ENCODE measurements around the gene IMP4.

Gene IMP4

DNA sequence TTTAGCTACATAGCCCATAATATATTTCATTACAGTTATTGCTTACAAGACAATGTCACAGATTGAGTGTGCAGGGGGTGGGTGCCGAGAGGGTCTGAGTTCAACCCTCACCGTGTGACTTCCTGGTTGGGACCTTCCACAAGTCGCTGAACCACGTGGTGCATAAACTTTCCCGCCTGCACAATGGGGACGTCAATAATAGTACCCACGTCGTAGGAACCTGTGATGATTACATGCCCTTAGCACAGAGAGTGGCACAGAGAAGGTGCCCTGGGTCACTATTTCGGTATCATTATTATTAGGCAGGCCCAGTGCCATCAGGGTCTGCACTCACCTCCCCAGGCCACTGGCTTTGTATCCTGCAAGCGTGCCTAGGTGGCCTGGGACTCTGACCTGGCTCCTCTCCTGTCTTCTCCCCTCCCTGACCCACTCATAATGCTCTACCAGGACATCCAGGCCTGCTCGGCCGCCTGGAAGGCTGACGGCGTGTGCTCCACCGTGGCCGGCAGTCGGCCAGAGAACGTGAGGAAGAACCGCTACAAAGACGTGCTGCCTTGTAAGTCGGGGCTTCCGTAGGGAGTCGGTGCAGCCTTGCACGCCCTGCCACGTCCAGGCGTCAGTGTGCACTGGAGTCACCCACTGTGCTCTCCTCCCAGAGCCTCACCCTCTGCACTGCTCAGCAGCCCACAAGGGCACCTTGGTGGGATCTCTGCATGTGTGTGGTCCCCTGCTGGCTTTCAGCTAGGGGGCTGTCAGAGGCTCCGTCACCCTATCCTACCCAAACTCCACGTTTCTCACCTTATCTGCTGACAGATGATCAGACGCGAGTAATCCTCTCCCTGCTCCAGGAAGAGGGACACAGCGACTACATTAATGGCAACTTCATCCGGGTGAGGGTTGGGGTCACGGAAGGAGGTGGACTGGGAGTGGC, 16.0 kb downstream of the IMP4 start:
- DNase-seq, result no peak

DNA sequence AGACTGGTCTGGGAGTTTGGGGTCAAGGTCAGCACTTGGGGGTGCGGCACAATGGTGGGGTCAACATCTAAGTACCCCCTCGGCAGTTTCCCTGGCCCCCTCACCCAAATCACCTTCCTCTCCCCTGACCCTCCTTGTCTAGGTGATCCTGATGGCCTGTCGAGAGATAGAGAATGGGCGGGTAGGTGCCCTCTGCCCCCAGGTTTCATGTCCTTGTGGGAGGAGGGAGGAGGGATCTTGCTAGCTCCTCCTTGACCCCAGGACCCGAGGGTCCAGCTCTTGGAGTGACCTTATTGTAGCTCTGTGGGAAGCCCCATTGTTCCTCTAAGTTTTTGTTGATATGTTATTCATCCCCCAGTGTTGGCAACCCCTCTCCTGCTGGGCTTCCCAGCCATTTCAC, 16.8 kb downstream of the IMP4 start:
- no peak for DNase-seq

DNA sequence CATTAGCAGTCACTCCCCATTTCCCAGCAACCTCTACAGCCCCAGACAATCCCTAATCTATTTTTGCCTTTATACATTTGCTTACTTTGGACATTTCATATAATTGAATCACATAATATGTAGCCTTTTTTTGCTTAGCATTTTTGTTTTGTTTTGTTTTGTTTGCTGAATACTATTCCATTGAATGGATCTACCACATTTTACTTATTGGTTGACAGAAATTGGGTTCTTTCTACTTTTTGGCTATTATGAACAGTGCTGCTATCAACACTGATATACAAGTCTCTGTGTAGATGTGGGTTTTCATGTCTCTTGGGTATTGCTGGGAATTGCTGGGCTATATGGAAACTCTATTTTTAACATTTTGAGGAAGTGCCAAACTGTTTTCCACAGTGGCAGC, 20.8 kb downstream of the IMP4 start:
- DNase-seq, result no peak

DNA sequence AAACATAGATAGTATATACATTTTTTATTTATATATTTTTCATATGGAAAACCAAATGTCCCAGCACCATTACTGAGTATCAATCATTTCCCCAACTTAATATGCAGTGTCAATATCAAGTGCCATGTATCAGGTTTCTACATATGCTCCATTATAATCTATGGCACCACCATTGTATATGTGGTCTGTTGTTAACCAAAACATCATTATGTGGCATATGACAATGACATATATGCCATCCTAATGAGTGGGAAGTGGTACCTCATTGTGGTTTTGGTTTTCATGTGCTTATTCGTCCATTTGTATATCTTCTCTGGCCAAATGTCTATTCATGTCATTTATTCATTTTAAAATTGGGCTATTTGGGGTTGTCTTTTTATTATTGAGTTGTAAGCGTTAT, 22.4 kb downstream of the IMP4 start:
- DNase-seq, result no peak

DNA sequence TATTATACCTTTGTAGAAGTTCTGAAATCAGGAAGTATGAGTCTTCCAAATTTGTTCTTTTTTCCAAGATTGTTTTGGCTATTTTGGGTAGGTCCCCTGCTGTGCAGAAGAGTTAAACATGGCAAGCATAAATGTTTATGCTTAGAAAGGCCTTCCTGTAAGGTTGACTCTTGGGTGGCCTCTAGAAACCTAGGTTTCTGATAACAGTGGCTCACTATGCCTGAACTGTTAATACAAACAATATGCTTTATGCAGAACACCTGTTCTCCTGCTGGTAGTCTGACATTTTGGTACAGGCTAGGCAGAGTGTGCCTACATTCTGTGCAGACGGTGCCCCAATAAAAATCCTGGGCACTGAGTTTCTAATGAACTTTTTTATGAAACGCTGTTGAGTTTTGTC, 23.3 kb downstream of the IMP4 start:
- no peak for DNase-seq

DNA sequence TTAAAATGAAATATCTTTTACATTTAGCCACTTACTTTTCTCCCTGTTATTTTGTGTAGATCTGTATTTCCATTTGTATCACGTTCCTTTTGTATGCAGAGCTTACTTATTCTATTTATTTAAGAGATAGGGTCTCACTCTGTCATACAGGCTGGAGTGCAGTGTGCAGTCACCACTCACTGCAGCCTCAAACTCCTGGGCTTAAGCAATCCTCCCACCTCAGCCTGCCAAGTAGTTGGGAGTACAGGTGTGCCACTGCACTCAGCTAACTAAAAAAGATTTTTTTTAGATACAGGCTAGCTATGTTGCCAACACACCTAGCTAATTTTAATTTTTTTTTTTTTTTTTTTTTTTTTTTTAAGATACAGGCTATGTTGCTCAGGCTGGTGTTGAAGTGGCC, 24.0 kb downstream of the IMP4 start:
- no peak for DNase-seq

DNA sequence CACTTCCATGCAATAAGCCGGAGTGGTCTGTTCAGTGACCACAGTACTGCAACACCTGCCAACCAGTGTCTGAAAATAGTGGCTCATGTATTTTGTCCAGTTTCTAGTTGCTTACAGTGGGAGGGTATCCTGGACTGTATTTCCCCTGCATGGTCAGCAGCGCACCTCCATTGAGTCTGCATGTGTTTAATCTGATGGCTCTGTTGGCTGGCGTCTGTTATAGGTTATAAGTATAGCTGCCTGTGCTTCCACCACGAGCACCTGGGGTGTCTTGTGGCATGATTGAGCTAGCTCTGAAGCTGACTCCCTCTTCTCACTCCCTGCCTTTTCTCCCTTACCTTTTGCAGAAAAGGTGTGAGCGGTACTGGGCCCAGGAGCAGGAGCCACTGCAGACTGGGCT, 26.1 kb downstream of the IMP4 start:
- DNase-seq, result no peak

DNA sequence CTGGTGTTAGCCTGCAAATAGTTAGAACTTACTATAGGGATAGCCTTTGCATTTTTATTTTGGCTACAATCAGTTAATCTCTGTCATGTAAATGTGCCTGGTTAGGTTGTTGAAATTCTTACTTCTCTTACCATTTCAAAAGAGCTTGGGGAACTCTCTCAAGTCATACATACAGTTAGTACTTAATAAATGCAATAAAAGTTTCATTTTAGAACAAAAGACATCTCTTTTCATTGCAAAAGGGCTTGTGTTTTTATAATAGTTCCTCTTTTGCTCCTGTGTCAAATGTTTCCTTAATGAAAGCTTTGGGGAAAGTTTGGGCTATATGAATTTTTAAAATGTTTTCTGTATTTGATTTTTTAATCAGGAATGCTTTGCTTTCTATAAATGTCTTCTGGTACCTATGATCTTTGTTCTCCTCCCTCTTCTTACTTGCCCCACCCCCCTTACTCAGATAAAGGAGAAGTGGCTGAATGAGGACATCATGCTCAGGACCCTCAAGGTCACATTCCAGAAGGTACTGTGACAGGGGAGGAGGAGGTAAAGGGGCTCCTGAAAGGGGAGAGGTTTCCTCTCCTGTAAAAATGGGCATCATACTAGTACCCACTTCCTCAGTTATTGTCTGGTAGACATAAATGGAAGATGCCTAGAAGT, 26.7 kb downstream of the IMP4 start:
- DNase-seq, result peak in 1 of 2 experiments; percentile 24

DNA sequence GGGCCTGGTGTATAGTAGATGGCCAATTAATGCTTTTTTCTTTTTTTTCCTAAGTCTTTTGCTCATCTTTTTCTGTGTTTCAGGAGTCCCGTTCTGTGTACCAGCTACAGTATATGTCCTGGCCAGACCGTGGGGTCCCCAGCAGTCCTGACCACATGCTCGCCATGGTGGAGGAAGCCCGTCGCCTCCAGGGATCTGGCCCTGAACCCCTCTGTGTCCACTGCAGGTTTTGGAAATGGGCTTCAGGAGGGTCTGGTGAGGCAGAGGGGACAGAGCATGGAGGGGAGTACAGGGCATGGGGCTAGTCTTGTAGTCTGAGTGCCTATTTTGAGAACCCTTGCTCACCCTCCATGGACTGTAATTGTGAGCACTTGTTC, 27.3 kb downstream of the IMP4 start:
- no peak for DNase-seq

DNA sequence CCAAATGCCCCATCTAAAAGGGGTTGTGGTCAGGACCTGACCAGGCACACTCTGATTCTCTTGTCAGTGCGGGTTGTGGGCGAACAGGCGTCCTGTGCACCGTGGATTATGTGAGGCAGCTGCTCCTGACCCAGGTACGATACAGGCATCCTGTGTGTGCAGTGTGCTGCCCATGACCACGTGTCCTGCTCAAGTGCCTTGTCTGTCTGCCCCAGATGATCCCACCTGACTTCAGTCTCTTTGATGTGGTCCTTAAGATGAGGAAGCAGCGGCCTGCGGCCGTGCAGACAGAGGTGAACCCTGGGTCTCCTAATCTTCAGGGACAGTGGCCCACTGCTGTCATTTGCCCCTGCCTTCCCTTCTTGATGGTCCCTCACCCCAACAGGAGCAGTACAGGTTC, 27.8 kb downstream of the IMP4 start:
- DNase-seq, result no peak

DNA sequence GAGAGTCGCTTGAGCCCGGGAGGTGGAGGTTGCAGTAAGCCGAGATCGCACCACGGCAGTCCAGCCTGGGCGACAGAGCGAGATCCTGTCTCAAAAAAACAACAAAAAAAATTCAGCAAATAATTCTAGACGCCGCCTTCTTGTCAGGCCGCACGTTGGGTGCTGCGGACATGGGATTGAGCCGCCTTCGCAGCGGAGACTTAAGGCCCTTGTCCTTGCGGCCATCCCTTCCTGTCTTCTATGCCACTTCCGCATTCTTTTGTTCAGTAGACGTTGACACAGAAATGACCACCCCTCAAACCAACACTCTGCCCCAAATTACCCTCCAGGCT, 29.0 kb downstream of the IMP4 start:
- peak in 1 of 2 experiments; percentile 81 for DNase-seq

DNA sequence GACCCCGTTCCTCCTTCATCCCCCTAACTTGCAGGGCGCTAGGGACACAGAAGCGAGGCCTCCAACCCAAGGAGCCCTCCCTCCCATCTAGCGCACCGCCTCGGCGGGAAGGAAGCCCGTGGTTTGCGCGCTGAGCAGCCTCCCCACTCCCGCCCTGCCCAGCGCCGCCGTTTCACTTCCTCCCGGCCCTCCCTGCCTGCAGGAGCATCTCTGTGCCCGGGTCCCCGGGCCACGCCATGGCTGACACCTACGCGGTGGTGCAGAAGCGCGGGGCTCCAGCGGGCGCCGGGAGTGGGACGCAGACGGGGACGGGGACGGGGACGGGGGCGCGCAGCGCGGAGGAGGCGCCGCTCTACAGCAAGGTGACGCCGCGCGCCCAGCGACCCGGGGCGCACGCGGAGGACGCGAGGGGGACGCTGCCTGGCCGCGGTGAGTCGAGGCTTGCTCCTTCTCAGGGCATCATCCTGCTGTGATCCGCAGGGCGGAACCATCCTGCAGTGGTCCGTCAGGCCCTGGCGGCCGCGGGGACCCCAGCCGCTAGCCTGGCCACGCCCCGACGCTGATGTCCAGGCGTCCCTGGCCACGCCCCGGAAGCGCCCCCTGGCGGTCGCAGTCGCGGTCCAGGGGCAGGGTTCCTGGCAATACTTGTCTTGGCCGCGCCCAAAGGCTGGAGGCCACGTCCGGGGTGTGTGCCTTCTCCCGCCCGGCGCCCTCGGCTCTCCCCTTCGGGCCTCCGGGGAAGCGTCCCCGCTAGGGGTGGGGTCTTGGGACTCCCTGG, 29.5 kb downstream of the IMP4 start:
- DNase-seq, result peak; percentile 65 to 81

DNA sequence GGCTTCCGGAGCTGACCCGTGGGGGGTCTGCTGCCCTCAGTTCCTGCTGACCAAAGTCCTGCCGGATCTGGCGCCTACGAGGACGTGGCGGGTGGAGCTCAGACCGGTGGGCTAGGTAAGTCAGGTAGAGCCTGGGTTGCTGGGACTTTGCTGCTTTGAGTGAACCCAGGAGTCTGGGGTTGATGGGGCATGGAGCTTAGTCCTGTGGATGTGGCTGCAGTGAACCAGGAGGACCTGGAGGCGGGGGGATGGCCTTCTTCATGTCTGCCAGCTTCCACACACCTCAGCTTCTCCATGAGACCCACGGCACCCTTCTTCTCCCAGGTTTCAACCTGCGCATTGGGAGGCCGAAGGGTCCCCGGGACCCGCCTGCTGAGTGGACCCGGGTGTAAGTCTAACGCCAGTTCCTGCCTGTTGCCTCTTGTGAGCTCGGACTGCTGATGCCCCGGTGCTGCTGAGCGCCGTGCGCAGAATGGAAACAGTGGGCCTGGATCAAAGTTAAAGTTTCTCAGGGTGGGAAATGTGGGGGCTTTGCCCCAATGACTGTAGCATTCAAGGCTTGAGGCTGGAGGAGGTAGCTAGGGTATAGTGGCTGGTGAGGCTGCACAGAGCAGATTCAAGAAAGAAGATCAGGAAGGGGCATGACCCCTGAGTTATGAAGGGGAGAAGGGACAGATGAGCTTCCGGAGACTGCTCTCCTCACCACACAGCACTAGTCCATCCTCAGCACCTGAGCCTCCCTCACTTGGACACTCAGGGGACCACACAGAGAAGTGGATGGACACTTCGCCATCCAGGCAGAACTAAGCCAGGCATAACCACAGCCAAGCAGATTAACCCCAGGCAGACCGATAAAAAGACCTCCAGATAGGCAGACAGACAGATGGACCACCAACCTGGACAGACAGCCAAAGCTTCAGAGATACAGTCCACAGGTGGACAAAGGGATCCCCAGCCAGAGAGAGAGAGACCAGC, 30.4 kb downstream of the IMP4 start:
- no peak for DNase-seq

DNA sequence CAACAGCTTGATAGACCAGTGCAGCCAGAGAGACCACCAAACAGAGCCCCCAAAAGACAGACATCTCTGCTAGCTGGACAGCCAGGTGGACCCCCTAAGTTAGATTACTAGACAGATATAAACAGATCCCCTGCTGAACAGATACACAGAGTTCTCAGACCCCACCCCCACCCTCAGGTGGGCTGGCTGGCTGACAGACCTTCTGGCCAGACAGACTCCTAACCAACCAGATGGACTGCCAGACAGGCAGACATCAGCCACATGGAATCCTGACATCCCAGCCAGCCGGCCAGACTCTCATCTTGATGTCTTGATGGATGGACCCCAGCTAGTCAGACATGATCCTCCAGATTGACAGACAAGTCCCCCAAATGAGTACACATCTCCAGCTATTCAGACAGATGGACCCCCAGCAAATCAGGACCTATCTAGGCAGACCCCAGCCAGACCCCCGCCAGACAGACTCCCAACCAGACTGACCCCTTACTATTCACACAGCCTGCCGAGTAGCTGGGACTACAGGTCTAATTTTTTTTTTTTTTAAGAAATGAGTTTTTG, 31.2 kb downstream of the IMP4 start:
- no peak for DNase-seq

DNA sequence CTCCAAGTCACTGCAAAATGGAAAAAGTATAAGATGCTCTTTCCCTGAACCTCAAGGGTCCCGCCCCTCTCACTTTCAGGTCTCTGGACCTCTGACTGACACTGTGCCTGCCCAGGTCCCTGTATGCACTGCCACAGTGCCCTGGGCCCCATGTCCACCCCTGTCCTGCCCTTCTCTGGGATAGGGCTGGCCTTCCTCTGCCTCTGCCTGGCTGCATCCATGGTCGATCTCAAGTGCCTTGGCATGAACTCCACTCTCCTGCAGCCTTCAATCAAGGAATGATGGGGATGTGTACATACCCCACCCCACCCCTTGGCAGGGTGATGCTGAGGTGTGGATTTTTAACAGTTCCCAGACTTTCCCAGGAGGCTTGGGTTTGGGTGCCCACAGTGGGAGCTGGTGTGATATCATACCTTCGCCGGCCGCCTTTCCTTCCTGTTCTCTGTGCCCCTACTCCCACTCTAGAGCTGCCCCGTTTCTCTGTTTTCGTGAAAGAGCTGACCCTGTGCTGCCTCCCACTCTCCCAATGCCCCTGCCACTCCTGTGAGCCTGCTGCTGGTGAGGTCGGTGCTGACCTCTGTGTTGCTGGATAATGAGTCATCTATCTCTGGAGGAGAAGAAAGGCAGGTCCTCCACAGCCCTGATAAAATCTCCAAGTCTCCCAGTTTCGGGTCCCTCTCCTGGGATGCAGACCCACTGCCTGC, 32.0 kb downstream of the IMP4 start:
- DNase-seq, result no peak

DNA sequence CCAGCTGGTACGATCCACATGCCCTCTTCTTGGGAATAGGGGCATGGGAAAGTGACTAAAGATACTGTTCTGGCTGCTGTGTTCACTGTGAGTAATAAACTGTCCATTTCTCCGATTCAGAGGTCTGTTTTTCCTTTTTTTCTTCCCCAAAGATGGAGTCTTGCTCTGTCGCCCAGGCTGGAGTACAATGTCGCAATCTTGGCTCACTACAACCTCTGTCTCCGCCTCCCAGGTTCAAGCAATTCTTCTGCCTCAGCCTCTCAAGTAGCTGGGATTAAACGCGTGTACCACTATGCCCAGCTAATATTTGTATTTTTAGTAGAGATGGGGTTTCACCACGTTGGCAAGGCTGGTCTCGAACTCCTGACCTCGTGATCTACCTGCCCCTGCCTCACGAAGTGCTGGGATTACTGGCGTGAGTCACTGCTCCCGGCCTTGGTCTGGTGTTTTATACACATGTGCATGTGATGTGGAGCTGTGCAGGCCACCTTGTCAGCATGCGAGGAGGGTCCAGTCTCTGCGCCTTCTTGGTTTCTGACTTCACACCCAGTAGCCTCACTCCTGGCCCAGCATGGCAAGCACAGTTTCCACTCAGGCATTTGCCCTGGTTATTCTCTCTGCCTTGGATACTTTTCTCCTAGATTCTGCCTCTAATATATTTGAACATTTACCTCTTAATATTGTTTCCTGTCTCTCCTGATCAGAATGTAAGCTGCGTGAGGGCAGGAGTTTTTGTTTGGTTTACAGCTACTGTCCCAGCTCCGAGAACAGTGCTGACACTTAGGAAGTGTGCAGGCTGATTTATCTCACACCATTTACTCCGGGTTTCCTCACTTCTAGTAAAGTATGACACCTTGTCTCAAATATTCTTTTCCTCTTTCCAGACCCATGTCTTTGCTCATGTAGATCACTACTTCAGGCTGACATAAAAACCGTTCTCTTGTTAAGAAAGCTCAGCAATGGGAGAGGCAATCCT, 32.9 kb downstream of the IMP4 start:
- no peak for DNase-seq

DNA sequence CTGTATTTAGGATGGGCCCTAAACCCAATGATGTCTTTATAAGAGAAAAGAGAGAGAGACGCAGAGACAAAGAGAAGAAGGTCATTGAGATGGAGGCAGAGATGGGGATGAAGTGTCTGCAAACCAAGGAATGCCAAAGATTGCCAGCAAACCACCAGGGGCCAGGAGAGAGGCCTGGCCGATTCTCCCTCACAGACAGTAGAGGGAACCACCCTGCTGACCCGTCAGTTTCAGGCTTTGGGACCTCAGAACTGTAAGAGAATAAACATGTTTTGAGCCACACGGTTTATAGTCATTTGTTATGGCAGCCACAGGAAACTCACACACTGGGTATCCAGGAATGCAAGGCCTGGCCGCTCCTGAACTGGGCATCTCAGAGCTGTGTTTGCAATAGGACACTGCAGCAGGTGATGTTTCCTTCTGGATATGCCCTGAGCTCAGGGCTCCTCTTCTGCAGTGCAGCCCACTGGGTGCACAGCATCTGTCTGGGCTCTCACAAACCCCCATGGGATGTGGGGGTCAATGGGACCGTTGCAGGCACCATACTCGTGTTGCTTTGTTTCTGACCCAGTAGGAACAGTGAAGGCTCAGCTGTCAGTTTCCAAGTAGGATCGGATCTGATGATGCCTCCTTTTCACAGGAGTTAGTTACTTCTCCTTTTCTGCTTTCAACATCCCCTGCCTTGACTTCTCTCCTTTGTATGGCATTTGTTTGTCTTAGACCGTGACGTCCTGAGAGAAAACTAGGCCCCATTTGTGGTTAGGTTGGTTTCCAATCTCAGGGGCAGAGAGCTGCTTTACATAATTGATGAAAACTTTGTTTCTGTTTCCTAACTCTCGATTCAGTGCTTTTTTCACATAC, 34.0 kb downstream of the IMP4 start:
- no peak for DNase-seq

DNA sequence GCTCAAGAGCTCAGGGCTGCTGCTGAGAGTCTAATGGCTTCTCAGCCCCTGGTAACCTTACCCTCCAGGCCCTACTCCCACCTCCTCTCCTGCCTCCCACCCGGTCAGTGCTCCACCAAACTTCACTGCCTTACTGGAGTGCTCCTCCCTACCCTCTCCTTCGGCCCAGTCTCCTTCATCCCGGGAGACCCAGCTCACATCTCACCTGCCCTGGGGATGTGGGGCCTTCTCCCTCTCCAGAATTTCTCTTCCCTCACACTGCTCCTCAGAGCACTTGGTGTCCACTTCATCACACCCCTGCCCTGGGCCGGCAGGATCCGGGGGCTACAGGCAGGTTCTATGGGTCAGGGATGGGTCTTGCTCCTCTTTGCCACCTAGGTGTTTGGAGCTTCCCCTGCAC, 34.8 kb downstream of the IMP4 start:
- DNase-seq, result no peak

DNA sequence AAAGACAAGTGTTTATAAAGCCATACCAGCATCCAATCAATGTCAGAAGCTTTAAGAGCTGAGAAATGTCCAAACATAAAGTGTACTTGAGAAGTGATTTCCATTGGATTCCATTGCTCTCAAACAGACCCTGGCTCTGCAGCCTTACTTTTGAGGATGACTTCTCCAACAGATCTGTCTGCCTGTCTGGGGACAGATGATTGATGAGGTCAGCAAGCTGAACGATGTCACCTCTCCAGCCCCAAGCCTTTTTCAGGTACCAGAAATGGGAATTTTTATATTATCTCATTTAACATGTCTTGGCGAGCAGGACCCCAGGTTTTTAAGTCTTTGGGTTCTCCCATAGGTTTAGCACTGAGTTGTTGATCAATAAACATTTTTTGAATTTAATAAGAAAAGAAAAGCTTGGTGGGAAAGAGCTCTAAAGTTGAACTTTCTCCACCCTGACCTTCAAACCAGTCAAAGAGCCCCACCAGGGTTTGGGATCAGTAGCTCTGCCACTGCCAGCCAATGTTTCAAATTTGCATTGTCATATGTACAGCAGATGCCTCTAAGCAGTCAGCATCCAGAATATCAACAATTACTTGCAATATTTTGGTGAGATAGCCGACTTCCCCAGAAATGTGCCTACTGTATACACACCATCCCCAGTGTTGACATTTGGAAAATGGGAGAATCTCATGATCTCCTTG, 35.7 kb downstream of the IMP4 start:
- DNase-seq, result no peak

Data from Kasumi-1 (cell line).